ENCODE results near the gene ZNF75A. TPM values are rescaled to one million over a fixed set of nuclear protein-coding genes. Genes with fewer than 3 reads are reported as not detected.

ZNF75A gene
- total RNA-seq, 1 donor from 2014 or later = 57.4 TPM

DNA sequence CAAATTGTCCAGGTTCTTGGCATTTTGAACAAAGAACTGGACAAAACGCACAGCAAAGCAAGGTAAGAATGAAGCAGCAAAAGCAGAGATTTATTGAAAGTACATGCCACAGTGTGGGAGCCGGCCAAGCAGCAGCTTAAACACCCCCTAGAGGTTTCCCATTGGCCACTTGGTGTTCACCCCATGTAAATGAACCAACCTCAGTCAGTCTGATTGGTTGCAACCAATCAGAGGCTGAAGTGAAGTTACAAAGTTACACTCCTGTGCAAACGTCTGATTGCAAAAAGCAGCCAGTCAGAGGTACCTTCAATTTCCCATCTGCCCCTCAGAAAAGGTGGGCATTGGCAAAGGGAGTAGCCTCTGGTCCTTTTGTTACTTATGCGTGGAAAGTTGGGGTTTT lies 30.8 kb upstream of the ZNF75A start:
- H3K9me3 Mint-ChIP-seq (ENCODE audit: low read depth) = no peaks in the 10 kb centered on the region
- H3K4me1 Mint-ChIP-seq (ENCODE audit: low read depth) = no peaks in the 10 kb centered on the region
- H3K27ac Mint-ChIP-seq = no peak overlapping the region
- TF ChIP-seq, protein P1, sequence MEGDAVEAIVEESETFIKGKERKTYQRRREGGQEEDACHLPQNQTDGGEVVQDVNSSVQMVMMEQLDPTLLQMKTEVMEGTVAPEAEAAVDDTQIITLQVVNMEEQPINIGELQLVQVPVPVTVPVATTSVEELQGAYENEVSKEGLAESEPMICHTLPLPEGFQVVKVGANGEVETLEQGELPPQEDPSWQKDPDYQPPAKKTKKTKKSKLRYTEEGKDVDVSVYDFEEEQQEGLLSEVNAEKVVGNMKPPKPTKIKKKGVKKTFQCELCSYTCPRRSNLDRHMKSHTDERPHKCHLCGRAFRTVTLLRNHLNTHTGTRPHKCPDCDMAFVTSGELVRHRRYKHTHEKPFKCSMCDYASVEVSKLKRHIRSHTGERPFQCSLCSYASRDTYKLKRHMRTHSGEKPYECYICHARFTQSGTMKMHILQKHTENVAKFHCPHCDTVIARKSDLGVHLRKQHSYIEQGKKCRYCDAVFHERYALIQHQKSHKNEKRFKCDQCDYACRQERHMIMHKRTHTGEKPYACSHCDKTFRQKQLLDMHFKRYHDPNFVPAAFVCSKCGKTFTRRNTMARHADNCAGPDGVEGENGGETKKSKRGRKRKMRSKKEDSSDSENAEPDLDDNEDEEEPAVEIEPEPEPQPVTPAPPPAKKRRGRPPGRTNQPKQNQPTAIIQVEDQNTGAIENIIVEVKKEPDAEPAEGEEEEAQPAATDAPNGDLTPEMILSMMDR (IDR thresholded peaks at IDR 0.05; ENCODE audit: unreplicated experiment) = no peak
- H3K27me3 Mint-ChIP-seq = peaks cover 34% of the 10 kb centered on the region
- H3K36me3 Mint-ChIP-seq (ENCODE audit: insufficient read depth) = no peaks in the 10 kb centered on the region
- DNase-seq (ENCODE audit: low spot score, unreplicated experiment) = no peak
- no peak overlapping the region for H3K4me3 Mint-ChIP-seq (ENCODE audit: low read depth)

DNA sequence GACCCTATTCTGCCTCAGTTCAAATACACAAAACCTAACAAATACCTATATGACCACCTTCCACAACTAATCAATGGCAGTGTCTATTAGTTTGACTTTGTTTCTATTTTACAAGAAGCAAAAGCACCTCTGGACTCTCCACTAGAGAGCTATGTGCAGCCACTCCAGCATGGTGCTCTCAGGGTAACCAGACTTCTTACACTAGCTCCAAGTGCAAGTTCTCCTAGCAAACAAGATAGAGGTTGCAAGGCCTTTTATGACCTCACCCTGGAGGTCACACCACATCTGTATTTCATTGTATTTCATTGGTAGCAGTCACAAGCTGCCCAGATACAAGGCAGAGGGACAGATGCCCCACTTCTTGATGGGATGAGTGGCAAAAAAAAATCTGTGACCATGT lies 30.4 kb upstream of the ZNF75A start:
- no peak overlapping the region for H3K27ac Mint-ChIP-seq
- no peaks in the 10 kb centered on the region for H3K36me3 Mint-ChIP-seq (ENCODE audit: insufficient read depth)
- H3K4me1 Mint-ChIP-seq (ENCODE audit: low read depth) = no peaks in the 10 kb centered on the region
- no peak for DNase-seq (ENCODE audit: low spot score, unreplicated experiment)
- peaks cover 34% of the 10 kb centered on the region for H3K27me3 Mint-ChIP-seq
- TF ChIP-seq, protein P1 (IDR thresholded peaks at IDR 0.05; ENCODE audit: unreplicated experiment) = no peak
- H3K9me3 Mint-ChIP-seq (ENCODE audit: low read depth) = no peaks in the 10 kb centered on the region
- no peak overlapping the region for H3K4me3 Mint-ChIP-seq (ENCODE audit: low read depth)

DNA sequence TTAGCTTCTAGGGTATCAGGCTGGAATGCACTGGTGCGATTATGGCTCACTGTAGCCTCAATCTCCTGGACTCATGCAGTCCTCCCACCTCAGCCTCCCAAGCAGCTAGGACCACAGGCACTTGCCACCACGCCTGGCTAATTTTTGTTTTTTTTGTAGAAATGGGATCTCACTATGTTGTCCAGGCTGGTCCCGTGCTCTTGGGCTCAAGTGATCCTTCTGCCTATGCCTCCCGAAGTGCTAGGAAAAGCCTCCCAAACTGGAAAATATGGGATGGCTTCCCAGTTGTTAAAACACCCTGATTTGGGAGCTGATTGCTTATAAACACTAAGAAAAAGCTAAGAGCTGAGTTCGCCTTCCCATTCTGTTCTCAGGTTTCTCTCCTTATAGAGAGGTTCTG lies 28.6 kb upstream of the ZNF75A start:
- H3K4me3 Mint-ChIP-seq (ENCODE audit: low read depth) = no peak overlapping the region
- H3K9me3 Mint-ChIP-seq (ENCODE audit: low read depth) = no peaks in the 10 kb centered on the region
- no peak overlapping the region for H3K27ac Mint-ChIP-seq
- H3K4me1 Mint-ChIP-seq (ENCODE audit: low read depth) = no peaks in the 10 kb centered on the region
- TF ChIP-seq, protein P1 (IDR thresholded peaks at IDR 0.05; ENCODE audit: unreplicated experiment) = no peak
- no peak for DNase-seq (ENCODE audit: low spot score, unreplicated experiment)
- H3K36me3 Mint-ChIP-seq (ENCODE audit: insufficient read depth) = no peaks in the 10 kb centered on the region
- peaks cover 34% of the 10 kb centered on the region for H3K27me3 Mint-ChIP-seq

DNA sequence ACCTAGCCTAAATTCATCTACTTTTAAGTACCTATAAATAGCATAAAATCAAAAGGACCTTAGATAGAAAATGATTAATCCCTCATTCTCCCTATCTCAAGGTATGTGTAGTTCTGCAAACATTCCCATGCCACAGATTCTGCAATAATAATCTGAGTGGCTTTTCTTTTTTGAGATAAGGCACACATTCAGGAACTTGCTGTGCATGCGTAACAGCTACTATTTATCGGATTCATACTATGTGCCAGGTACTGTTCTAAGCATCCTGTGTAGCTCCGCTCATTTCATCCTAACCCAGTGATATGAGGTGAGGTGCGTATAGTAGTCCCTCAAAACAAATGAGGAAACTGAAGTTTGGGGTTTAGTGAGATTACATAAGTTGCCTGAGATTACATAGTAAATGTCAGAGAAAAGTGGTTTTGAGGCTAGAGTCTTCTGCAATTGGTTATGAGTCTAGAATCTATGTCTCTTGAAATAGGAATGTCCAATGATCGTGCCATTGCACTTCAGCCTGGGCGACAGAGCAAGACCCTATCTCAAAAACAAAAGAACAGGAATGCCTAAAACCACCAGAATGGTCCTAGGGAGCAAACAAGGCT lies 24.0 kb upstream of the ZNF75A start:
- Mint-ChIP-seq H3K36me3 (ENCODE audit: insufficient read depth) (peaks cover 24% of the 10 kb centered on the region), H3K27me3 (peaks cover 21% of the 10 kb centered on the region), H3K9me3 (ENCODE audit: low read depth) (peaks cover 3% of the 10 kb centered on the region), H3K4me3 (ENCODE audit: low read depth) (peak overlapping the region; percentile 96), H3K27ac (peak overlapping the region; percentile 99), H3K4me1 (ENCODE audit: low read depth) (peaks cover 12% of the 10 kb centered on the region)
- TF ChIP-seq, protein P1 (IDR thresholded peaks at IDR 0.05; ENCODE audit: unreplicated experiment) = no peak
- no peak for DNase-seq (ENCODE audit: low spot score, unreplicated experiment)

DNA sequence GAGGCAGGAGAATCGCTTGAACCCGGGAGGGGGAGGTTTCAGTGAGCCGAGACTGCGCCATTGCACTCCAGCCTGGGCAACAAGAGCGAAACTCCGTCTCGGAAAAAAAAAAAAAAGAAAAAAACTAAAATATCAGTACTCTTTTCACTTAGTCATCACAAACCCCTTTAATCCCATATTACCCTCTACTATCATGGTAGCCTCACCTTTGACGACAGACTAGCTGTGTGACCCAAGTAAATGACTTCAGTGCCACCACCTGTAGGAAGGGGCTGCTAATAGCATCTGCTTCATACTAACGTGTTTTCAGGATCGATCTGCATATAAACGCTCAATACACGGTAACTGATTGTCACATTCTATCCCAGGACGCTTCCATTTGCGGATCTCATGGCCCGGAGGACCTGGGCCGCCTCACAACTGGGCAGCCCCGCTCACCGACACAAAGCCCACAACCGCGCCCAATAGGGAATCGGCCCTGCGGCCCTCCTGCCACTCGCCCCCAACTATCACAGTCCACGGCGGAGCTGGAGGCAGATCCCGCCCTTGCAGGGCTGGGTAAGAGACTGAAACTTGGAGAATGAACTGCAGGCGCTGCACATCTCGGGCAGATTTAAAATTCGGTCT lies 23.1 kb upstream of the ZNF75A start:
- Mint-ChIP-seq H3K9me3 (ENCODE audit: low read depth) (peaks cover 6% of the 10 kb centered on the region), H3K4me1 (ENCODE audit: low read depth) (peaks cover 12% of the 10 kb centered on the region), H3K27ac (peak overlapping the region; percentile 99), H3K27me3 (peaks cover 12% of the 10 kb centered on the region), H3K36me3 (ENCODE audit: insufficient read depth) (peaks cover 32% of the 10 kb centered on the region), H3K4me3 (ENCODE audit: low read depth) (peak overlapping the region; percentile 96)
- TF ChIP-seq, protein P1 (IDR thresholded peaks at IDR 0.05; ENCODE audit: unreplicated experiment) = no peak
- peak; percentile 43 for DNase-seq (ENCODE audit: low spot score, unreplicated experiment)
